Activated B cell treated with CpG ODN at 0.5 μM for 24 hours (primary cell): ENCODE data around the gene NEMP2. TPM values are rescaled to one million over a fixed set of nuclear protein-coding genes. Genes with fewer than 3 reads are reported as not detected.
A peak's percentile ranks its signal among the peaks of the same experiment; 100 is the strongest.

Experiments used
- ATAC-seq: fragments of 200-7000 bp; cut with Tn5 transposase; one replicate; pipeline ENCODE4 v1.10.0; 2021; ENCODE audit warnings: low read depth, mild to moderate bottlenecking, moderate library complexity
- CTCF ChIA-PET: fragments of 350-600 bp; sonication (Branson Sonifier 250); formaldehyde crosslinking; loops from one replicate; lab custom pipeline; 2021; ENCODE audit warnings: antibody characterized with exemption; lab: Charles Lee
- POLR2A ChIA-PET: fragments of 350-600 bp; sonication (Branson Sonifier 250); formaldehyde crosslinking; loops from one replicate; lab custom pipeline; 2021; ENCODE audit warnings: antibody characterized with exemption; lab: Charles Lee
- DNase-seq: peaks from one replicate; pipeline ENCODE4 v3.0.0; 2022
- H3K27ac Mint-ChIP-seq: one replicate; pipeline ENCODE4 v1.8.0; 2020; ENCODE audit warnings: mixed read lengths
- H3K27me3 Mint-ChIP-seq: one replicate; pipeline ENCODE4 v1.8.0; 2021; ENCODE audit warnings: mixed read lengths
- H3K36me3 Mint-ChIP-seq: one replicate; pipeline ENCODE4 v1.8.0; 2021; ENCODE audit warnings: low read depth, mixed read lengths
- H3K4me1 Mint-ChIP-seq: one replicate; pipeline ENCODE4 v1.8.0; 2021; ENCODE audit warnings: mixed read lengths
- H3K4me3 Mint-ChIP-seq: one replicate; pipeline ENCODE4 v1.8.0; 2020; ENCODE audit warnings: mild to moderate bottlenecking, mixed read lengths
- H3K9me3 Mint-ChIP-seq: one replicate; pipeline ENCODE4 v1.8.0; 2020; ENCODE audit warnings: mixed read lengths
- intact Hi-C: fragments of 100-400 bp; cut with micrococcal nuclease; formaldehyde crosslinking; loops from one replicate; pipeline ENCODE4 v1.15.1; 2024
- total RNA-seq: library from RNA; stranded (reverse); gene quantifications from 2 replicates; pipeline ENCODE4 v1.2.3, GENCODE V29; 2022
- TF ChIP-seq, protein P1 (sequence below): fragments of 200-600 bp; IDR thresholded peaks from one replicate; pipeline ENCODE4 v1.8.0; 2022; ENCODE audit warnings: antibody characterized with exemption, mild to moderate bottlenecking

Gene NEMP2
- total RNA-seq, 1 donor from 2014 or later, result 14.2 TPM

- peaks cover 44% of the 10 kb centered on the region for H3K36me3 Mint-ChIP-seq
- H3K4me3 Mint-ChIP-seq, result no peak overlapping the region
- ATAC-seq (no peak), DNase-seq (no peak)
- no peak overlapping the region for H3K27ac Mint-ChIP-seq
- H3K9me3 Mint-ChIP-seq, result no peaks in the 10 kb centered on the region
- POLR2A ChIA-PET, result no interaction called here
- TF ChIP-seq, protein P1, sequence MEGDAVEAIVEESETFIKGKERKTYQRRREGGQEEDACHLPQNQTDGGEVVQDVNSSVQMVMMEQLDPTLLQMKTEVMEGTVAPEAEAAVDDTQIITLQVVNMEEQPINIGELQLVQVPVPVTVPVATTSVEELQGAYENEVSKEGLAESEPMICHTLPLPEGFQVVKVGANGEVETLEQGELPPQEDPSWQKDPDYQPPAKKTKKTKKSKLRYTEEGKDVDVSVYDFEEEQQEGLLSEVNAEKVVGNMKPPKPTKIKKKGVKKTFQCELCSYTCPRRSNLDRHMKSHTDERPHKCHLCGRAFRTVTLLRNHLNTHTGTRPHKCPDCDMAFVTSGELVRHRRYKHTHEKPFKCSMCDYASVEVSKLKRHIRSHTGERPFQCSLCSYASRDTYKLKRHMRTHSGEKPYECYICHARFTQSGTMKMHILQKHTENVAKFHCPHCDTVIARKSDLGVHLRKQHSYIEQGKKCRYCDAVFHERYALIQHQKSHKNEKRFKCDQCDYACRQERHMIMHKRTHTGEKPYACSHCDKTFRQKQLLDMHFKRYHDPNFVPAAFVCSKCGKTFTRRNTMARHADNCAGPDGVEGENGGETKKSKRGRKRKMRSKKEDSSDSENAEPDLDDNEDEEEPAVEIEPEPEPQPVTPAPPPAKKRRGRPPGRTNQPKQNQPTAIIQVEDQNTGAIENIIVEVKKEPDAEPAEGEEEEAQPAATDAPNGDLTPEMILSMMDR, result no peak
- intact Hi-C loops, result no loop called here
- peaks cover 22% of the 10 kb centered on the region for H3K4me1 Mint-ChIP-seq
- no peaks in the 10 kb centered on the region for H3K27me3 Mint-ChIP-seq
- CTCF ChIA-PET, result no interaction called here
Observed at GRCh38 chr2:190457256-190457655, 77.3 kb downstream of the NEMP2 start.

- intact Hi-C loops, result no loop called here
- DNase-seq (no peak), ATAC-seq (no peak)
- peaks cover 22% of the 10 kb centered on the region for H3K4me1 Mint-ChIP-seq
- H3K4me3 Mint-ChIP-seq, result no peak overlapping the region
- H3K36me3 Mint-ChIP-seq, result peaks cover 43% of the 10 kb centered on the region
- CTCF ChIA-PET, result no interaction called here
- TF ChIP-seq, protein P1, result no peak
- POLR2A ChIA-PET, result no interaction called here
- no peaks in the 10 kb centered on the region for H3K27me3 Mint-ChIP-seq
- H3K9me3 Mint-ChIP-seq, result no peaks in the 10 kb centered on the region
- no peak overlapping the region for H3K27ac Mint-ChIP-seq
Observed at GRCh38 chr2:190456833-190457232, 77.7 kb downstream of the NEMP2 start.

- Mint-ChIP-seq H3K4me3 (no peak overlapping the region), H3K9me3 (no peaks in the 10 kb centered on the region), H3K27ac (peak overlapping the region; percentile 43), H3K36me3 (peaks cover 45% of the 10 kb centered on the region), H3K27me3 (no peaks in the 10 kb centered on the region), H3K4me1 (peaks cover 19% of the 10 kb centered on the region)
- ATAC-seq (no peak), DNase-seq (no peak)
- ChIA-PET CTCF (no interaction called here), POLR2A (no interaction called here)
- intact Hi-C loops, result no loop called here
- TF ChIP-seq, protein P1, result no peak
Observed at GRCh38 chr2:190455358-190456095, 79.0 kb downstream of the NEMP2 start.

GRCh38 chr2:190454795-190455194 is 79.7 kb downstream of the NEMP2 start:
- intact Hi-C loops, result no loop called here
- Mint-ChIP-seq H3K27me3 (no peaks in the 10 kb centered on the region), H3K4me1 (peaks cover 18% of the 10 kb centered on the region), H3K9me3 (no peaks in the 10 kb centered on the region), H3K4me3 (no peak overlapping the region), H3K36me3 (peaks cover 45% of the 10 kb centered on the region), H3K27ac (no peak overlapping the region)
- ATAC-seq, result no peak
- DNase-seq, result no peak
- ChIA-PET CTCF (no interaction called here), POLR2A (no interaction called here)
- TF ChIP-seq, protein P1, result no peak

Other genes starting within 250 kb of the NEMP2 start
- 16.3 and 21.2 TPM in 2 replicates for gene HIBCH, start 214.9 kb downstream of the NEMP2 start, total RNA-seq
- gene INPP1, start 191.1 kb downstream of the NEMP2 start, total RNA-seq, result 4.2 and 4.8 TPM in 2 replicates
- gene MFSD6, start 126.4 kb downstream of the NEMP2 start, total RNA-seq, result 20.0 and 21.5 TPM in 2 replicates
- gene NAB1, start 114.4 kb upstream of the NEMP2 start, total RNA-seq, result 26.9 and 31.3 TPM in 2 replicates